ENCODE measurements around the gene MYOM3. TPM values are rescaled to one million over a fixed set of nuclear protein-coding genes. Genes with fewer than 3 reads are reported as not detected.

Gene MYOM3
- polyA plus RNA-seq, 1 donor from 2014 or later, result not detected

GRCh38 chr1:24121406-24121805, 9.5 kb upstream of the MYOM3 start:
- no peak for TF ChIP-seq MXI1 (conservative IDR thresholded peaks at IDR 0.05; ENCODE audit: poor library complexity, severe bottlenecking)
- no peak for TF ChIP-seq TAF1 (IDR thresholded peaks at IDR 0.05; ENCODE audit: low read depth)
- no peak for TF ChIP-seq CTCF (IDR thresholded peaks at IDR 0.05; ENCODE audit: poor library complexity, severe bottlenecking)
- TF ChIP-seq, protein P1, sequence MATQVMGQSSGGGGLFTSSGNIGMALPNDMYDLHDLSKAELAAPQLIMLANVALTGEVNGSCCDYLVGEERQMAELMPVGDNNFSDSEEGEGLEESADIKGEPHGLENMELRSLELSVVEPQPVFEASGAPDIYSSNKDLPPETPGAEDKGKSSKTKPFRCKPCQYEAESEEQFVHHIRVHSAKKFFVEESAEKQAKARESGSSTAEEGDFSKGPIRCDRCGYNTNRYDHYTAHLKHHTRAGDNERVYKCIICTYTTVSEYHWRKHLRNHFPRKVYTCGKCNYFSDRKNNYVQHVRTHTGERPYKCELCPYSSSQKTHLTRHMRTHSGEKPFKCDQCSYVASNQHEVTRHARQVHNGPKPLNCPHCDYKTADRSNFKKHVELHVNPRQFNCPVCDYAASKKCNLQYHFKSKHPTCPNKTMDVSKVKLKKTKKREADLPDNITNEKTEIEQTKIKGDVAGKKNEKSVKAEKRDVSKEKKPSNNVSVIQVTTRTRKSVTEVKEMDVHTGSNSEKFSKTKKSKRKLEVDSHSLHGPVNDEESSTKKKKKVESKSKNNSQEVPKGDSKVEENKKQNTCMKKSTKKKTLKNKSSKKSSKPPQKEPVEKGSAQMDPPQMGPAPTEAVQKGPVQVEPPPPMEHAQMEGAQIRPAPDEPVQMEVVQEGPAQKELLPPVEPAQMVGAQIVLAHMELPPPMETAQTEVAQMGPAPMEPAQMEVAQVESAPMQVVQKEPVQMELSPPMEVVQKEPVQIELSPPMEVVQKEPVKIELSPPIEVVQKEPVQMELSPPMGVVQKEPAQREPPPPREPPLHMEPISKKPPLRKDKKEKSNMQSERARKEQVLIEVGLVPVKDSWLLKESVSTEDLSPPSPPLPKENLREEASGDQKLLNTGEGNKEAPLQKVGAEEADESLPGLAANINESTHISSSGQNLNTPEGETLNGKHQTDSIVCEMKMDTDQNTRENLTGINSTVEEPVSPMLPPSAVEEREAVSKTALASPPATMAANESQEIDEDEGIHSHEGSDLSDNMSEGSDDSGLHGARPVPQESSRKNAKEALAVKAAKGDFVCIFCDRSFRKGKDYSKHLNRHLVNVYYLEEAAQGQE (IDR thresholded peaks at IDR 0.05; ENCODE audit: borderline replicate concordance), result no peak
- no peak for TF ChIP-seq SMC3 (conservative IDR thresholded peaks at IDR 0.05; ENCODE audit: poor library complexity)
- TF ChIP-seq EP300 (conservative IDR thresholded peaks at IDR 0.05; ENCODE audit: poor library complexity, severe bottlenecking), result no peak
- TF ChIP-seq RAD21 (conservative IDR thresholded peaks at IDR 0.05), result no peak
- no peak for TF ChIP-seq EZH2 (IDR thresholded peaks at IDR 0.05; ENCODE audit: borderline replicate concordance, insufficient read depth, low read length, poor library complexity, severe bottlenecking)
- Histone ChIP-seq H2AFZ (ENCODE audit: low read depth, low read length) (no peak overlapping the region), H3K4me2 (ENCODE audit: low read length) (no peak overlapping the region), H4K20me1 (ENCODE audit: insufficient read depth) (no peaks in the 10 kb centered on the region), H3K27ac (ENCODE audit: low read length) (no peak overlapping the region), H3K9me2 (ENCODE audit: insufficient read depth, low read length) (no peaks in the 10 kb centered on the region), H3K9ac (ENCODE audit: low read length) (no peak overlapping the region), H3K4me3 (ENCODE audit: low read length) (no peak overlapping the region), H3K79me2 (replicated peaks; ENCODE audit: insufficient read depth, low read length) (no peaks in the 10 kb centered on the region), H3K27me3 (ENCODE audit: insufficient read depth, low read depth, low read length) (no peaks in the 10 kb centered on the region), H3K36me3 (ENCODE audit: insufficient read depth, low read length) (no peaks in the 10 kb centered on the region), H3K9me3 (ENCODE audit: low read length) (no peaks in the 10 kb centered on the region), H3F3A (ENCODE audit: insufficient read depth, low read length, poor library complexity, severe bottlenecking) (no peaks in the 10 kb centered on the region)

DNA sequence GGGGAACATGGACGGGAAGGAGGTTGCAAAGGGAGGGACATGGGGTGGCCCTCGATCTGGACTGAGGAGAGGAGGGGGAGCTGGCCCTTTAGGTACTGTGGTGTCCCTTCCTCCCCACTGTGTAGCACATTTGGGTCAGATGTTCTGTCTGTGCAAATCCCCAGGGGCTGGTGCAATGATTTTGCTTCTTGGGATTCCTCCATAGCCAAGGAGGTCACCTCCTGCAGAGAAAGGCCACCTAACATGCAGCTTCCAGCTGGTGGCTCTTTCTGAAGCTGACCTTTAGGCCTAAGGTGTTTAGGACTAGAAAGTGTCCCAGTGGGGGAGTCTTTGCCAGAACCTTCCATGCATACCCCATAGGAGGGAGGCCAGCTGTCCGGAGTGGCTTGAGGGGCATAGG, 9.0 kb upstream of the MYOM3 start:
- no peaks in the 10 kb centered on the region for H4K20me1 ChIP-seq (ENCODE audit: insufficient read depth)
- H3K4me2 ChIP-seq (ENCODE audit: low read length), result no peak overlapping the region
- H3K9me3 ChIP-seq (ENCODE audit: low read length), result no peaks in the 10 kb centered on the region
- no peaks in the 10 kb centered on the region for H3F3A ChIP-seq (ENCODE audit: insufficient read depth, low read length, poor library complexity, severe bottlenecking)
- H3K36me3 ChIP-seq (ENCODE audit: insufficient read depth, low read length), result no peaks in the 10 kb centered on the region
- no peaks in the 10 kb centered on the region for H3K9me2 ChIP-seq (ENCODE audit: insufficient read depth, low read length)
- no peaks in the 10 kb centered on the region for H3K79me2 ChIP-seq (replicated peaks; ENCODE audit: insufficient read depth, low read length)
- H3K27ac ChIP-seq (ENCODE audit: low read length), result no peak overlapping the region
- no peak overlapping the region for H3K4me3 ChIP-seq (ENCODE audit: low read length)
- H3K27me3 ChIP-seq (ENCODE audit: insufficient read depth, low read depth, low read length), result no peaks in the 10 kb centered on the region
- no peak overlapping the region for H3K9ac ChIP-seq (ENCODE audit: low read length)
- no peak overlapping the region for H2AFZ ChIP-seq (ENCODE audit: low read depth, low read length)
- TF ChIP-seq TAF1 (IDR thresholded peaks at IDR 0.05; ENCODE audit: low read depth) (no peak), MXI1 (conservative IDR thresholded peaks at IDR 0.05; ENCODE audit: poor library complexity, severe bottlenecking) (no peak), EP300 (conservative IDR thresholded peaks at IDR 0.05; ENCODE audit: poor library complexity, severe bottlenecking) (no peak), CTCF (IDR thresholded peaks at IDR 0.05; ENCODE audit: poor library complexity, severe bottlenecking) (no peak), EZH2 (IDR thresholded peaks at IDR 0.05; ENCODE audit: borderline replicate concordance, insufficient read depth, low read length, poor library complexity, severe bottlenecking) (no peak), RAD21 (conservative IDR thresholded peaks at IDR 0.05) (no peak), POLR2AphosphoS5 (IDR thresholded peaks at IDR 0.05) (no peak), SMC3 (conservative IDR thresholded peaks at IDR 0.05; ENCODE audit: poor library complexity) (no peak)
- TF ChIP-seq, protein P1 (IDR thresholded peaks at IDR 0.05; ENCODE audit: borderline replicate concordance), result no peak

Measured in neural cell (in vitro differentiated cells).